SU-DHL-6 (cell line): ENCODE results near the gene KRT38.

ENCODE experiments used
- EZH2phosphoT487 ChIP-seq: fragments of 200-600 bp; sonication (generic), shearing (Covaris generic); conservative IDR thresholded peaks from 2 replicates; pipeline ENCODE4 v1.6.1; 2018; ENCODE audit warnings: mild to moderate bottlenecking, antibody characterized with exemption, low read length, moderate library complexity, mixed read lengths
- TF ChIP-seq, protein P1 (sequence below): fragments of 200-600 bp; sonication (generic); IDR thresholded peaks from one replicate; pipeline ENCODE4 v1.5.1; 2017; ENCODE audit warnings: antibody characterized with exemption, mild to moderate bottlenecking, low read length, moderate library complexity; ENCODE audit not compliant: insufficient read depth, poor library complexity, severe bottlenecking

DNA sequence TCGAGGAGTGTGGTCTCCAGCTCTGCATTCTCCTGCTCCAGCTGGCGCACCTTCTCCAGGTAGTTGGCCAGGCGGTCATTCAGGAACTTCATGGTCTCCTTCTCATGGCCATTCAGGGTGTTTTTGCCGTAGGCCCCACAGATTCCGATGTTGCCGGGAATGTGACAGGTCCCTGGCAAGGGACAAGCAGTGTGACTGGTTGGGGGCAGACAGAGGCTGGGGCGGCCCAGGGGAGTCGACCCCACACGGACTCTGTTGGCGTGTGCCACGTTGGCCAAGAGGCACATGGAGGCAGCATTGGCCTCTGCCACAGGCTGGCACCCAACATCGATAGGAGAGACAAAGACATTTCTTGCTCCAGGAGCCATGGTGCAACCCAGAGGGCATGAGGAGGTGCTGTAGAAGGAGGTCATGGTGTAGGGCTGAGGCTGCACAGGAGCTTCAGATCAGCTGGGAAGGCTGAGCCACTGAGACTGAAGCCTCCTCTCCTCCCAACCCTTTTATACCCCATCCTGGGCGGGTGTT lies 16.6 kb downstream of the KRT38 start, which contains the start of gene KRT37:
- TF ChIP-seq, protein P1, sequence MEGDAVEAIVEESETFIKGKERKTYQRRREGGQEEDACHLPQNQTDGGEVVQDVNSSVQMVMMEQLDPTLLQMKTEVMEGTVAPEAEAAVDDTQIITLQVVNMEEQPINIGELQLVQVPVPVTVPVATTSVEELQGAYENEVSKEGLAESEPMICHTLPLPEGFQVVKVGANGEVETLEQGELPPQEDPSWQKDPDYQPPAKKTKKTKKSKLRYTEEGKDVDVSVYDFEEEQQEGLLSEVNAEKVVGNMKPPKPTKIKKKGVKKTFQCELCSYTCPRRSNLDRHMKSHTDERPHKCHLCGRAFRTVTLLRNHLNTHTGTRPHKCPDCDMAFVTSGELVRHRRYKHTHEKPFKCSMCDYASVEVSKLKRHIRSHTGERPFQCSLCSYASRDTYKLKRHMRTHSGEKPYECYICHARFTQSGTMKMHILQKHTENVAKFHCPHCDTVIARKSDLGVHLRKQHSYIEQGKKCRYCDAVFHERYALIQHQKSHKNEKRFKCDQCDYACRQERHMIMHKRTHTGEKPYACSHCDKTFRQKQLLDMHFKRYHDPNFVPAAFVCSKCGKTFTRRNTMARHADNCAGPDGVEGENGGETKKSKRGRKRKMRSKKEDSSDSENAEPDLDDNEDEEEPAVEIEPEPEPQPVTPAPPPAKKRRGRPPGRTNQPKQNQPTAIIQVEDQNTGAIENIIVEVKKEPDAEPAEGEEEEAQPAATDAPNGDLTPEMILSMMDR, result no peak
- TF ChIP-seq EZH2phosphoT487, result no peak
